Activated T-helper 17 cell treated with anti-CD3 and anti-CD28 coated beads, Interleukin-2, amount 50 U/mL, for 72 hours (primary cell): ENCODE data around the gene MS4A1. TPM values are rescaled to one million over a fixed set of nuclear protein-coding genes. Genes with fewer than 3 reads are reported as not detected.
"Not testable (repeated sequence)": the region's sequence is repeated elsewhere in the genome, so short reads cannot be mapped to it uniquely, and the experiment has no call there.

ENCODE experiments used
- ATAC-seq: fragments of 150-1000 bp; cut with Tn5 transposase; replicated peaks from 2 replicates; pipeline ENCODE4 v1.10.0; 2021; ENCODE audit warnings: mild to moderate bottlenecking, moderate library complexity
- H3K27ac Mint-ChIP-seq: one replicate; pipeline ENCODE4 v1.8.0; 2022; ENCODE audit warnings: mixed read lengths
- H3K27me3 Mint-ChIP-seq: one replicate; pipeline ENCODE4 v1.8.0; 2022; ENCODE audit warnings: mixed read lengths
- H3K36me3 Mint-ChIP-seq: one replicate; pipeline ENCODE4 v1.8.0; 2022; ENCODE audit warnings: low read depth, mild to moderate bottlenecking, mixed read lengths
- H3K4me1 Mint-ChIP-seq: one replicate; pipeline ENCODE4 v1.8.0; 2022; ENCODE audit warnings: mixed read lengths
- H3K4me3 Mint-ChIP-seq: one replicate; pipeline ENCODE4 v1.8.0; 2022; ENCODE audit warnings: mild to moderate bottlenecking, mixed read lengths
- H3K9me3 Mint-ChIP-seq: one replicate; pipeline ENCODE4 v1.8.0; 2022; ENCODE audit warnings: mixed read lengths
- total RNA-seq, 2 donors: library from RNA; stranded (reverse); gene quantifications; one replicate each; pipeline ENCODE4 v1.2.3, GENCODE V29; 2022

The MS4A1 gene
- under 1 TPM in 1 of 2 donors, not detected in 1; 0.32 TPM for total RNA-seq

GRCh38 chr11:60455531-60456042, at the start of gene MS4A1:
TSS of gene MS4A1 (plus strand) at chr11:60455847. CDS start at chr11:60462375, 6,528 bp downstream.
- Mint-ChIP-seq H3K36me3 (no peaks in the 10 kb centered on the region), H3K4me3 (no peak within 1 kb of the TSS), H3K4me1 (peaks cover 6% of the 10 kb centered on the region), H3K27ac (no peak within 1 kb of the TSS), H3K9me3 (no peaks in the 10 kb centered on the region), H3K27me3 (peaks cover 16% of the 10 kb centered on the region)
- no peak for ATAC-seq

GRCh38 chr11:60420015-60420414, 35.6 kb upstream of the MS4A1 start:
- Mint-ChIP-seq H3K9me3 (no peaks in the 10 kb centered on the region), H3K4me3 (no peak overlapping the region), H3K4me1 (no peaks in the 10 kb centered on the region), H3K27me3 (peaks cover 43% of the 10 kb centered on the region), H3K27ac (no peak overlapping the region), H3K36me3 (no peaks in the 10 kb centered on the region)
- ATAC-seq = no peak

- Mint-ChIP-seq H3K4me3 (no peak overlapping the region), H3K4me1 (no peaks in the 10 kb centered on the region)
Measured at GRCh38 chr11:60422609-60423008, 33.0 kb upstream of the MS4A1 start.

GRCh38 chr11:60428517-60428916, 27.1 kb upstream of the MS4A1 start:
- Mint-ChIP-seq H3K36me3 (no peaks in the 10 kb centered on the region), H3K9me3 (no peaks in the 10 kb centered on the region), H3K4me3 (no peak overlapping the region), H3K27ac (no peak overlapping the region), H3K4me1 (no peaks in the 10 kb centered on the region), H3K27me3 (peaks cover 36% of the 10 kb centered on the region)
- no peak for ATAC-seq

More at GRCh38 chr11:60422609-60423008, 33.0 kb upstream of the MS4A1 start:
- ATAC-seq = no peak
- Mint-ChIP-seq H3K9me3 (no peaks in the 10 kb centered on the region), H3K36me3 (no peaks in the 10 kb centered on the region), H3K27me3 (peaks cover 38% of the 10 kb centered on the region), H3K27ac (no peak overlapping the region)

GRCh38 chr11:60429272-60429671, 26.4 kb upstream of the MS4A1 start, which contains the start of gene MS4A5:
TSS of gene MS4A5 (plus strand) at chr11:60429572. CDS start at chr11:60429675, 103 bp downstream.
- Mint-ChIP-seq H3K9me3 (no peaks in the 10 kb centered on the region), H3K36me3 (no peaks in the 10 kb centered on the region), H3K27ac (no peak within 1 kb of the TSS), H3K4me3 (no peak within 1 kb of the TSS), H3K27me3 (peaks cover 37% of the 10 kb centered on the region), H3K4me1 (no peaks in the 10 kb centered on the region)
- ATAC-seq = no peak

GRCh38 chr11:60431251-60431650, 24.4 kb upstream of the MS4A1 start:
- peaks cover 23% of the 10 kb centered on the region for H3K27me3 Mint-ChIP-seq
- no peaks in the 10 kb centered on the region for H3K9me3 Mint-ChIP-seq
- H3K4me3 Mint-ChIP-seq = no peak overlapping the region
- H3K4me1 Mint-ChIP-seq = no peaks in the 10 kb centered on the region
- ATAC-seq = no peak
- no peak overlapping the region for H3K27ac Mint-ChIP-seq
- no peaks in the 10 kb centered on the region for H3K36me3 Mint-ChIP-seq

GRCh38 chr11:60433401-60433800, 22.2 kb upstream of the MS4A1 start:
- no peaks in the 10 kb centered on the region for H3K36me3 Mint-ChIP-seq
- H3K27ac Mint-ChIP-seq = no peak overlapping the region
- H3K4me1 Mint-ChIP-seq = no peaks in the 10 kb centered on the region
- peaks cover 16% of the 10 kb centered on the region for H3K27me3 Mint-ChIP-seq
- no peaks in the 10 kb centered on the region for H3K9me3 Mint-ChIP-seq
- ATAC-seq = no peak
- H3K4me3 Mint-ChIP-seq = no peak overlapping the region

GRCh38 chr11:60447070-60447469, 8.6 kb upstream of the MS4A1 start:
- H3K36me3 Mint-ChIP-seq = no peaks in the 10 kb centered on the region
- H3K4me1 Mint-ChIP-seq = peaks cover 10% of the 10 kb centered on the region
- H3K9me3 Mint-ChIP-seq = no peaks in the 10 kb centered on the region
- no peaks in the 10 kb centered on the region for H3K27me3 Mint-ChIP-seq
- peak overlapping the region; percentile 77 for H3K27ac Mint-ChIP-seq
- no peak for ATAC-seq
- peak overlapping the region; percentile 59 for H3K4me3 Mint-ChIP-seq

- ATAC-seq = no peak
- no peaks in the 10 kb centered on the region for H3K36me3 Mint-ChIP-seq
- no peaks in the 10 kb centered on the region for H3K27me3 Mint-ChIP-seq
- no peaks in the 10 kb centered on the region for H3K9me3 Mint-ChIP-seq
- no peak overlapping the region for H3K4me3 Mint-ChIP-seq
- no peak overlapping the region for H3K27ac Mint-ChIP-seq
- H3K4me1 Mint-ChIP-seq = peaks cover 10% of the 10 kb centered on the region
Measured at GRCh38 chr11:60447846-60448245, 7.8 kb upstream of the MS4A1 start.

- ATAC-seq, H3K4me1 Mint-ChIP-seq, H3K9me3 Mint-ChIP-seq, H3K27me3 Mint-ChIP-seq, H3K4me3 Mint-ChIP-seq, H3K36me3 Mint-ChIP-seq, H3K27ac Mint-ChIP-seq: not testable (repeated sequence)
Measured at GRCh38 chr11:60451185-60451584, 4.5 kb upstream of the MS4A1 start.

GRCh38 chr11:60454212-60454611, 1.4 kb upstream of the MS4A1 start:
- Mint-ChIP-seq H3K27ac (no peak overlapping the region), H3K27me3 (peaks cover 11% of the 10 kb centered on the region), H3K4me3 (no peak overlapping the region), H3K4me1 (peaks cover 6% of the 10 kb centered on the region), H3K36me3 (no peaks in the 10 kb centered on the region), H3K9me3 (no peaks in the 10 kb centered on the region)
- no peak for ATAC-seq

- Mint-ChIP-seq H3K27ac (no peak overlapping the region), H3K4me3 (no peak overlapping the region), H3K36me3 (no peaks in the 10 kb centered on the region), H3K4me1 (peaks cover 6% of the 10 kb centered on the region), H3K27me3 (peaks cover 18% of the 10 kb centered on the region), H3K9me3 (no peaks in the 10 kb centered on the region)
- ATAC-seq = no peak
Measured at GRCh38 chr11:60457576-60457975, 1.9 kb downstream of the MS4A1 start.

GRCh38 chr11:60459345-60459744, 3.7 kb downstream of the MS4A1 start:
- no peak overlapping the region for H3K4me3 Mint-ChIP-seq
- H3K27ac Mint-ChIP-seq = no peak overlapping the region
- H3K9me3 Mint-ChIP-seq = no peaks in the 10 kb centered on the region
- no peak for ATAC-seq
- H3K27me3 Mint-ChIP-seq = peaks cover 15% of the 10 kb centered on the region
- peaks cover 6% of the 10 kb centered on the region for H3K4me1 Mint-ChIP-seq
- H3K36me3 Mint-ChIP-seq = no peaks in the 10 kb centered on the region

- no peak overlapping the region for H3K27ac Mint-ChIP-seq
- no peak for ATAC-seq
Measured at GRCh38 chr11:60468829-60469228, 13.2 kb downstream of the MS4A1 start.

GRCh38 chr11:60469723-60470122, 14.1 kb downstream of the MS4A1 start:
- no peak overlapping the region for H3K4me3 Mint-ChIP-seq
- H3K27ac Mint-ChIP-seq = no peak overlapping the region
- no peaks in the 10 kb centered on the region for H3K4me1 Mint-ChIP-seq

More at GRCh38 chr11:60468829-60469228, 13.2 kb downstream of the MS4A1 start:
- Mint-ChIP-seq H3K9me3 (no peaks in the 10 kb centered on the region), H3K4me1 (no peaks in the 10 kb centered on the region), H3K4me3 (no peak overlapping the region), H3K36me3 (no peaks in the 10 kb centered on the region), H3K27me3 (peaks cover 16% of the 10 kb centered on the region)

GRCh38 chr11:60477035-60477445, 21.4 kb downstream of the MS4A1 start:
- no peak for ATAC-seq
- no peaks in the 10 kb centered on the region for H3K9me3 Mint-ChIP-seq
- H3K36me3 Mint-ChIP-seq = no peaks in the 10 kb centered on the region
- H3K27ac Mint-ChIP-seq = no peak overlapping the region
- no peak overlapping the region for H3K4me3 Mint-ChIP-seq
- peaks cover 14% of the 10 kb centered on the region for H3K27me3 Mint-ChIP-seq
- H3K4me1 Mint-ChIP-seq = no peaks in the 10 kb centered on the region

More at GRCh38 chr11:60469723-60470122, 14.1 kb downstream of the MS4A1 start:
- ATAC-seq = no peak
- no peaks in the 10 kb centered on the region for H3K36me3 Mint-ChIP-seq
- no peaks in the 10 kb centered on the region for H3K9me3 Mint-ChIP-seq
- H3K27me3 Mint-ChIP-seq = peaks cover 16% of the 10 kb centered on the region
